ENCODE results near the gene ECE1. TPM values are rescaled to one million over a fixed set of nuclear protein-coding genes. Genes with fewer than 3 reads are reported as not detected.

Gene ECE1
- total and polyA plus RNA-seq, 10 of the 15 experiments (the other 5 are each of a cell fraction or from before 2014, with no cell fraction given): 0.97 to 81.0 (median 37.0) TPM

DNA sequence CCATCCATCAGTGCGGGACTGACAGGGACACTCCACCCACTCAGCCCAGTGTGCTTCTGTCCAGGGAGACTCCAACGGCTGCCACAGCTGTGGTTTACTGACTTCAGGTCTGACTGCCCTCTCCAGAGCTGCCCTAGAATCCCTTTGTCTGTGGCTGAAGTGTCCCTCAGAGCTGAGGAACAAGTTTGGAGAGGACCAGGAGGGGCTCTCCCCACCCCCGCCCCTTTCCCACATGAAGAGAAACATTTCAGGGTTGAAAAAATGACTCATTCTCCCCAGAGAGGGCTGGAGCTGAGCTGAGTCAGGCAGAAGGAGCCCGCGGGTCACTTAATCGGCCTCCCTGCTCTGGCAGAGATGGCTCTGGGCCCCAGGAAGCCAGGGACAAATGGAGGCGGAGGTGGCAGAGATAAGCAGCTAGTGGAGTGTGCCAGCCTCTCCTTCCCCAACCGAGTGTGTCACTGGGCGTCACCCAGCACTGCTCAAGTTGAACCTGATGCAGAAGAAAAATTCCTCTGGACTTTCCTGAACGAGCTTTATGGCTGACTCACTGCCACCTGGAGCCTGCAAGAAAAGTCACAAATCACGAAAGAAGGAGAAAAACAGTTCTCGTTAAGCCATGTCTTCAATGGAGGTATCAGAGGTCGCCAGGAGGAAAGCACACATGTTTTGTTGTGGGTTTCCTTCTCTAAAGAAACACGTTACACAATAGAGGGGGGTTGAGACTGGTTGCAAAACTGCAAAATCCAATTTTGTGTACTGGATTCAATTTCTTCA is 34.3 kb upstream of the ECE1 start (continued):
- TF ChIP-seq, protein P1, sequence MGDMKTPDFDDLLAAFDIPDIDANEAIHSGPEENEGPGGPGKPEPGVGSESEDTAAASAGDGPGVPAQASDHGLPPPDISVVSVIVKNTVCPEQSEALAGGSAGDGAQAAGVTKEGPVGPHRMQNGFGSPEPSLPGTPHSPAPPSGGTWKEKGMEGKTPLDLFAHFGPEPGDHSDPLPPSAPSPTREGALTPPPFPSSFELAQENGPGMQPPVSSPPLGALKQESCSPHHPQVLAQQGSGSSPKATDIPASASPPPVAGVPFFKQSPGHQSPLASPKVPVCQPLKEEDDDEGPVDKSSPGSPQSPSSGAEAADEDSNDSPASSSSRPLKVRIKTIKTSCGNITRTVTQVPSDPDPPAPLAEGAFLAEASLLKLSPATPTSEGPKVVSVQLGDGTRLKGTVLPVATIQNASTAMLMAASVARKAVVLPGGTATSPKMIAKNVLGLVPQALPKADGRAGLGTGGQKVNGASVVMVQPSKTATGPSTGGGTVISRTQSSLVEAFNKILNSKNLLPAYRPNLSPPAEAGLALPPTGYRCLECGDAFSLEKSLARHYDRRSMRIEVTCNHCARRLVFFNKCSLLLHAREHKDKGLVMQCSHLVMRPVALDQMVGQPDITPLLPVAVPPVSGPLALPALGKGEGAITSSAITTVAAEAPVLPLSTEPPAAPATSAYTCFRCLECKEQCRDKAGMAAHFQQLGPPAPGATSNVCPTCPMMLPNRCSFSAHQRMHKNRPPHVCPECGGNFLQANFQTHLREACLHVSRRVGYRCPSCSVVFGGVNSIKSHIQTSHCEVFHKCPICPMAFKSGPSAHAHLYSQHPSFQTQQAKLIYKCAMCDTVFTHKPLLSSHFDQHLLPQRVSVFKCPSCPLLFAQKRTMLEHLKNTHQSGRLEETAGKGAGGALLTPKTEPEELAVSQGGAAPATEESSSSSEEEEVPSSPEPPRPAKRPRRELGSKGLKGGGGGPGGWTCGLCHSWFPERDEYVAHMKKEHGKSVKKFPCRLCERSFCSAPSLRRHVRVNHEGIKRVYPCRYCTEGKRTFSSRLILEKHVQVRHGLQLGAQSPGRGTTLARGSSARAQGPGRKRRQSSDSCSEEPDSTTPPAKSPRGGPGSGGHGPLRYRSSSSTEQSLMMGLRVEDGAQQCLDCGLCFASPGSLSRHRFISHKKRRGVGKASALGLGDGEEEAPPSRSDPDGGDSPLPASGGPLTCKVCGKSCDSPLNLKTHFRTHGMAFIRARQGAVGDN (IDR thresholded peaks at IDR 0.05): no peak
- TF ChIP-seq KLF5 (IDR thresholded peaks at IDR 0.05; ENCODE audit: partially characterized antibody) (no peak), SRF (IDR thresholded peaks at IDR 0.05; ENCODE audit: low read depth in 2 of 2, low read length in 2 of 2) (peak in 1 of 2 experiments; percentile 13; a peak in 1 of 4 replicates), SMC3 (IDR thresholded peaks at IDR 0.05; ENCODE audit: borderline replicate concordance, low read length) (no peak), CREM (IDR thresholded peaks at IDR 0.05; ENCODE audit: low read depth) (peak; percentile 48; the same call in 1 of the 2 replicates), TCF7 (IDR thresholded peaks at IDR 0.05; ENCODE audit: borderline replicate concordance) (peak; percentile 92), BCL11A (IDR thresholded peaks at IDR 0.05; ENCODE audit: low read depth, low read length) (0 out of 2 replicates have a peak, but pooled peaks have one; percentile 38), CREB1 (IDR thresholded peaks at IDR 0.05; ENCODE audit: low read depth) (no peak; the same call in 1 of the 2 replicates), EP300 (IDR thresholded peaks at IDR 0.05; ENCODE audit: borderline replicate concordance in 1 of 2, control insufficient read depth in 1 of 2, low read depth in 2 of 2, low read length in 2 of 2) (no peak), BRCA1 (IDR thresholded peaks at IDR 0.05; ENCODE audit: low read depth, low read length) (no peak), NR2C1 (IDR thresholded peaks at IDR 0.05) (no peak)
- TF ChIP-seq, protein P2, sequence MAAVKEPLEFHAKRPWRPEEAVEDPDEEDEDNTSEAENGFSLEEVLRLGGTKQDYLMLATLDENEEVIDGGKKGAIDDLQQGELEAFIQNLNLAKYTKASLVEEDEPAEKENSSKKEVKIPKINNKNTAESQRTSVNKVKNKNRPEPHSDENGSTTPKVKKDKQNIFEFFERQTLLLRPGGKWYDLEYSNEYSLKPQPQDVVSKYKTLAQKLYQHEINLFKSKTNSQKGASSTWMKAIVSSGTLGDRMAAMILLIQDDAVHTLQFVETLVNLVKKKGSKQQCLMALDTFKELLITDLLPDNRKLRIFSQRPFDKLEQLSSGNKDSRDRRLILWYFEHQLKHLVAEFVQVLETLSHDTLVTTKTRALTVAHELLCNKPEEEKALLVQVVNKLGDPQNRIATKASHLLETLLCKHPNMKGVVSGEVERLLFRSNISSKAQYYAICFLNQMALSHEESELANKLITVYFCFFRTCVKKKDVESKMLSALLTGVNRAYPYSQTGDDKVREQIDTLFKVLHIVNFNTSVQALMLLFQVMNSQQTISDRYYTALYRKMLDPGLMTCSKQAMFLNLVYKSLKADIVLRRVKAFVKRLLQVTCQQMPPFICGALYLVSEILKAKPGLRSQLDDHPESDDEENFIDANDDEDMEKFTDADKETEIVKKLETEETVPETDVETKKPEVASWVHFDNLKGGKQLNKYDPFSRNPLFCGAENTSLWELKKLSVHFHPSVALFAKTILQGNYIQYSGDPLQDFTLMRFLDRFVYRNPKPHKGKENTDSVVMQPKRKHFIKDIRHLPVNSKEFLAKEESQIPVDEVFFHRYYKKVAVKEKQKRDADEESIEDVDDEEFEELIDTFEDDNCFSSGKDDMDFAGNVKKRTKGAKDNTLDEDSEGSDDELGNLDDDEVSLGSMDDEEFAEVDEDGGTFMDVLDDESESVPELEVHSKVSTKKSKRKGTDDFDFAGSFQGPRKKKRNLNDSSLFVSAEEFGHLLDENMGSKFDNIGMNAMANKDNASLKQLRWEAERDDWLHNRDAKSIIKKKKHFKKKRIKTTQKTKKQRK (IDR thresholded peaks at IDR 0.05; ENCODE audit: low read depth, low read length): no peak
- TF ChIP-seq, protein P3, sequence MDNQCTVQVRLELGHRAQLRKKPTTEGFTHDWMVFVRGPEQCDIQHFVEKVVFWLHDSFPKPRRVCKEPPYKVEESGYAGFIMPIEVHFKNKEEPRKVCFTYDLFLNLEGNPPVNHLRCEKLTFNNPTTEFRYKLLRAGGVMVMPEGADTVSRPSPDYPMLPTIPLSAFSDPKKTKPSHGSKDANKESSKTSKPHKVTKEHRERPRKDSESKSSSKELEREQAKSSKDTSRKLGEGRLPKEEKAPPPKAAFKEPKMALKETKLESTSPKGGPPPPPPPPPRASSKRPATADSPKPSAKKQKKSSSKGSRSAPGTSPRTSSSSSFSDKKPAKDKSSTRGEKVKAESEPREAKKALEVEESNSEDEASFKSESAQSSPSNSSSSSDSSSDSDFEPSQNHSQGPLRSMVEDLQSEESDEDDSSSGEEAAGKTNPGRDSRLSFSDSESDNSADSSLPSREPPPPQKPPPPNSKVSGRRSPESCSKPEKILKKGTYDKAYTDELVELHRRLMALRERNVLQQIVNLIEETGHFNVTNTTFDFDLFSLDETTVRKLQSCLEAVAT (IDR thresholded peaks at IDR 0.05): peak; percentile 25; the same call in 1 of the 2 replicates
- TF ChIP-seq, protein P4, sequence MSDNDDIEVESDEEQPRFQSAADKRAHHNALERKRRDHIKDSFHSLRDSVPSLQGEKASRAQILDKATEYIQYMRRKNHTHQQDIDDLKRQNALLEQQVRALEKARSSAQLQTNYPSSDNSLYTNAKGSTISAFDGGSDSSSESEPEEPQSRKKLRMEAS (IDR thresholded peaks at IDR 0.05; ENCODE audit: low read depth, low read length): no peak
- TF ChIP-seq, protein P5, sequence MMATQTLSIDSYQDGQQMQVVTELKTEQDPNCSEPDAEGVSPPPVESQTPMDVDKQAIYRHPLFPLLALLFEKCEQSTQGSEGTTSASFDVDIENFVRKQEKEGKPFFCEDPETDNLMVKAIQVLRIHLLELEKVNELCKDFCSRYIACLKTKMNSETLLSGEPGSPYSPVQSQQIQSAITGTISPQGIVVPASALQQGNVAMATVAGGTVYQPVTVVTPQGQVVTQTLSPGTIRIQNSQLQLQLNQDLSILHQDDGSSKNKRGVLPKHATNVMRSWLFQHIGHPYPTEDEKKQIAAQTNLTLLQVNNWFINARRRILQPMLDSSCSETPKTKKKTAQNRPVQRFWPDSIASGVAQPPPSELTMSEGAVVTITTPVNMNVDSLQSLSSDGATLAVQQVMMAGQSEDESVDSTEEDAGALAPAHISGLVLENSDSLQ (IDR thresholded peaks at IDR 0.05): peak; percentile 92
- TF ChIP-seq, protein P6, sequence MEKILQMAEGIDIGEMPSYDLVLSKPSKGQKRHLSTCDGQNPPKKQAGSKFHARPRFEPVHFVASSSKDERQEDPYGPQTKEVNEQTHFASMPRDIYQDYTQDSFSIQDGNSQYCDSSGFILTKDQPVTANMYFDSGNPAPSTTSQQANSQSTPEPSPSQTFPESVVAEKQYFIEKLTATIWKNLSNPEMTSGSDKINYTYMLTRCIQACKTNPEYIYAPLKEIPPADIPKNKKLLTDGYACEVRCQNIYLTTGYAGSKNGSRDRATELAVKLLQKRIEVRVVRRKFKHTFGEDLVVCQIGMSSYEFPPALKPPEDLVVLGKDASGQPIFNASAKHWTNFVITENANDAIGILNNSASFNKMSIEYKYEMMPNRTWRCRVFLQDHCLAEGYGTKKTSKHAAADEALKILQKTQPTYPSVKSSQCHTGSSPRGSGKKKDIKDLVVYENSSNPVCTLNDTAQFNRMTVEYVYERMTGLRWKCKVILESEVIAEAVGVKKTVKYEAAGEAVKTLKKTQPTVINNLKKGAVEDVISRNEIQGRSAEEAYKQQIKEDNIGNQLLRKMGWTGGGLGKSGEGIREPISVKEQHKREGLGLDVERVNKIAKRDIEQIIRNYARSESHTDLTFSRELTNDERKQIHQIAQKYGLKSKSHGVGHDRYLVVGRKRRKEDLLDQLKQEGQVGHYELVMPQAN (conservative IDR thresholded peaks at IDR 0.05): no peak

Measured in GM12878 (cell line).